KMS-11 (cell line): ENCODE results near the gene AGPAT3.

Experiments used
- H2AFZ ChIP-seq: fragments of 200-600 bp; sonication (generic); 2 replicates; pipeline ENCODE4 v1.6.1; 2016; ENCODE audit warnings: antibody characterized with exemption, mixed run types, low read depth
- H3K27ac ChIP-seq: fragments of 200-600 bp; sonication (generic); 2 replicates; pipeline ENCODE4 v1.6.1; 2016; ENCODE audit warnings: mild to moderate bottlenecking, mixed run types
- H3K27me3 ChIP-seq: fragments of 200-600 bp; sonication (generic); 2 replicates; pipeline ENCODE4 v1.6.1; 2017; ENCODE audit warnings: mild to moderate bottlenecking, low read depth, mixed run types, moderate library complexity; ENCODE audit not compliant: insufficient read depth
- H3K36me3 ChIP-seq: fragments of 200-600 bp; sonication (generic); 2 replicates; pipeline ENCODE4 v1.6.1; 2017; ENCODE audit warnings: mild to moderate bottlenecking, mixed run types; ENCODE audit not compliant: insufficient read depth
- H3K4me1 ChIP-seq: fragments of 200-600 bp; sonication (generic); 2 replicates; pipeline ENCODE4 v1.6.1; 2016; ENCODE audit warnings: mild to moderate bottlenecking, low read depth, mixed run types; ENCODE audit not compliant: poor library complexity, severe bottlenecking
- H3K4me2 ChIP-seq: fragments of 200-600 bp; sonication (generic); 2 replicates; pipeline ENCODE4 v1.7.0; 2016; ENCODE audit warnings: mild to moderate bottlenecking, mixed run types
- H3K4me3 ChIP-seq: fragments of 200-600 bp; sonication (generic); IDR thresholded peaks from 2 replicates; pipeline ENCODE4 v1.6.1; 2017; ENCODE audit warnings: low read depth, low read length, mixed read lengths; ENCODE audit not compliant: insufficient read depth
- H3K79me2 ChIP-seq: fragments of 200-600 bp; sonication (generic); 2 replicates; pipeline ENCODE4 v1.6.1; 2016; ENCODE audit warnings: low read depth, mixed run types; ENCODE audit not compliant: insufficient read depth
- H3K9ac ChIP-seq: fragments of 200-600 bp; sonication (generic); 2 replicates; pipeline ENCODE4 v1.6.1; 2016; ENCODE audit warnings: mild to moderate bottlenecking, mixed run types
- H4K20me1 ChIP-seq: fragments of 200-600 bp; sonication (generic); 2 replicates; pipeline ENCODE4 v1.6.1; 2016; ENCODE audit warnings: mild to moderate bottlenecking, mixed run types; ENCODE audit not compliant: insufficient read depth
- TF ChIP-seq, protein P1 (sequence below): fragments of 200-600 bp; sonication (generic); conservative IDR thresholded peaks from 2 replicates; pipeline ENCODE4 v1.6.1; 2017; ENCODE audit warnings: low read depth, mild to moderate bottlenecking, antibody characterized with exemption, low read length, moderate library complexity, mixed read lengths

The AGPAT3 gene

DNA sequence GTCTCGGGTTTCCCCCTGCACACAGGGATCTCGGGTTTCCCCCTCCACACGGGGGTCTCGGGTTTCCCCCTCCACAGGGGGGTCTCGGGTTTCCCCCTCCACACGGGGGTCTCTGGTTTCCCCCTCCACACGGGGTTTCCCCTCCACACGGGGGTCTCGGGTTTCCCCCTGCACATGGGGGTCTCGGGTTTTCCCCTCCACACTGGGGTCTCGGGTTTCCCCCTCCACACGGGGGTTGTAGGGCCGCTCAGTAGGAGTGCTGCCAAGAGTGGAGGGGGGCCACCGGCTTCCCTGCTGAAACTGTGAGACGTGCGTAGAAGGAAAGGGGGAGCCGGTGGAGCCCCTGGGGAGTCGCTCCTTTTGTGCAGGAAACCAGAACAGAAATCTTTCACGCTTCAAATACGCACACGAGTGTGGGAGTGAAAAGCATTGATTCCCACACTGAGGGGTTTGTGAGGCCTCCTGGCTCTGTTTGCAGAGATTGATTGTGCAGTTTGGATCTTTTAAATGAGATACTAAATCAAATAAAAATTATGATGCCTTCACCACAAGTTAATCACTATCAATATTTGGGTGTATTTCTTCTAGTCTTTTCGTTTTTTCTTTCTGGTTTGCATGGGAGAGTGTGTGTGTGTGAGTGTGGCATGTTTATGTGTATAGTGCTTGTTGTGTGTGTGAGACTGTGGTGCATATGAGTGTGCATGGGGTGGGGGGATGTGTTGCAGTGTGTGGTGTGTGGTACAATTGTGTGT lies 92.8 kb downstream of the AGPAT3 start:
- Histone ChIP-seq H3K4me1 (no peaks in the 10 kb centered on the region), H3K36me3 (peaks cover 6% of the 10 kb centered on the region; the same call in 1 of the 2 replicates), H3K27me3 (no peaks in the 10 kb centered on the region), H3K9ac (no peak overlapping the region), H4K20me1 (no peaks in the 10 kb centered on the region; the same call in 1 of the 2 replicates), H3K4me2 (no peak overlapping the region), H3K4me3 (no peak overlapping the region), H2AFZ (no peak overlapping the region), H3K27ac (no peak overlapping the region), H3K79me2 (no peaks in the 10 kb centered on the region; the same call in 1 of the 2 replicates)
- TF ChIP-seq, protein P1, sequence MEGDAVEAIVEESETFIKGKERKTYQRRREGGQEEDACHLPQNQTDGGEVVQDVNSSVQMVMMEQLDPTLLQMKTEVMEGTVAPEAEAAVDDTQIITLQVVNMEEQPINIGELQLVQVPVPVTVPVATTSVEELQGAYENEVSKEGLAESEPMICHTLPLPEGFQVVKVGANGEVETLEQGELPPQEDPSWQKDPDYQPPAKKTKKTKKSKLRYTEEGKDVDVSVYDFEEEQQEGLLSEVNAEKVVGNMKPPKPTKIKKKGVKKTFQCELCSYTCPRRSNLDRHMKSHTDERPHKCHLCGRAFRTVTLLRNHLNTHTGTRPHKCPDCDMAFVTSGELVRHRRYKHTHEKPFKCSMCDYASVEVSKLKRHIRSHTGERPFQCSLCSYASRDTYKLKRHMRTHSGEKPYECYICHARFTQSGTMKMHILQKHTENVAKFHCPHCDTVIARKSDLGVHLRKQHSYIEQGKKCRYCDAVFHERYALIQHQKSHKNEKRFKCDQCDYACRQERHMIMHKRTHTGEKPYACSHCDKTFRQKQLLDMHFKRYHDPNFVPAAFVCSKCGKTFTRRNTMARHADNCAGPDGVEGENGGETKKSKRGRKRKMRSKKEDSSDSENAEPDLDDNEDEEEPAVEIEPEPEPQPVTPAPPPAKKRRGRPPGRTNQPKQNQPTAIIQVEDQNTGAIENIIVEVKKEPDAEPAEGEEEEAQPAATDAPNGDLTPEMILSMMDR, result no peak

DNA sequence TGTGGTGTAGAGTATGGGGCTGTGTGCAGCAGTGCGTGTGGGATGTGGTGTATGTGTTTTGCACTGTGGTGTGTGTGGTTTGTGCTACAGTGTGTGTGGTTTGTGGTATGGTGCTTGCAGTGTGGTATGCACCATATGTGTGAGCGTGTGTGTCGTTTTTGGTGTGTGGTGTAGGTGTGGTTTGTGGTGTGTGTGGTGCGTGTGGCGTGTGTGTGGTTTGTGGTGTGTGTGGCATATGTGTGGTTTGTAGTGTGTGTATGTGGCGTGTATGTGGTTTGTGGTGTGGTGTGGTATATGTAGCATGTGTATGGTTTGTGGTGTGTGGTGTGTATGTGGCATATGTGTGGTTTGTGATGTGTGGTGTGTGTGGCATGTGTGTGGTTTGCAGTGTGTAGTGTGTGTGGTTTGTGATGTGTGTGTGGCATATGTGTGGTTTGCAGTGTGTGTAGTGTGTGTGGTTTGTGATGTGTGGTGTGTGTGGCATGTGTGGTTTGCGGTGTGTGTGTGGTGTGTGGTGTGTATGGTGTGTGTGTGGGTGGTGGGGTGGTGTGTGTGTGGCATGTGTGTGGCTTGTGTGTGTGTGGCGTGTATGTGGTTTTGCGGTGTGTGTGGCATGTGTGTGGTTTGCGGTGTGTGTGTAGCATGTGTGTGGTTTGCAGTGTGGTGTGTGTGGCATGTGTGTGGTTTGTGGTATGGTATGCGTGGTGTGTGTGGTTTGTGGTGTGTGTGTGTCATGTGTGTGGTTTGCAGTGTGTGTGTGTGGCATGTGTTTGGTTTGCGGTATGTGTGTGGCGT lies 93.5 kb downstream of the AGPAT3 start:
- Histone ChIP-seq H3K4me1 (no peaks in the 10 kb centered on the region), H3K27ac (no peak overlapping the region), H3K4me2 (no peak overlapping the region), H3K79me2 (no peaks in the 10 kb centered on the region; the same call in 1 of the 2 replicates), H4K20me1 (no peaks in the 10 kb centered on the region; the same call in 1 of the 2 replicates), H3K27me3 (no peaks in the 10 kb centered on the region), H3K4me3 (no peak overlapping the region), H3K9ac (no peak overlapping the region), H3K36me3 (peaks cover 6% of the 10 kb centered on the region; the same call in 1 of the 2 replicates), H2AFZ (no peak overlapping the region)
- TF ChIP-seq, protein P1, result no peak

DNA sequence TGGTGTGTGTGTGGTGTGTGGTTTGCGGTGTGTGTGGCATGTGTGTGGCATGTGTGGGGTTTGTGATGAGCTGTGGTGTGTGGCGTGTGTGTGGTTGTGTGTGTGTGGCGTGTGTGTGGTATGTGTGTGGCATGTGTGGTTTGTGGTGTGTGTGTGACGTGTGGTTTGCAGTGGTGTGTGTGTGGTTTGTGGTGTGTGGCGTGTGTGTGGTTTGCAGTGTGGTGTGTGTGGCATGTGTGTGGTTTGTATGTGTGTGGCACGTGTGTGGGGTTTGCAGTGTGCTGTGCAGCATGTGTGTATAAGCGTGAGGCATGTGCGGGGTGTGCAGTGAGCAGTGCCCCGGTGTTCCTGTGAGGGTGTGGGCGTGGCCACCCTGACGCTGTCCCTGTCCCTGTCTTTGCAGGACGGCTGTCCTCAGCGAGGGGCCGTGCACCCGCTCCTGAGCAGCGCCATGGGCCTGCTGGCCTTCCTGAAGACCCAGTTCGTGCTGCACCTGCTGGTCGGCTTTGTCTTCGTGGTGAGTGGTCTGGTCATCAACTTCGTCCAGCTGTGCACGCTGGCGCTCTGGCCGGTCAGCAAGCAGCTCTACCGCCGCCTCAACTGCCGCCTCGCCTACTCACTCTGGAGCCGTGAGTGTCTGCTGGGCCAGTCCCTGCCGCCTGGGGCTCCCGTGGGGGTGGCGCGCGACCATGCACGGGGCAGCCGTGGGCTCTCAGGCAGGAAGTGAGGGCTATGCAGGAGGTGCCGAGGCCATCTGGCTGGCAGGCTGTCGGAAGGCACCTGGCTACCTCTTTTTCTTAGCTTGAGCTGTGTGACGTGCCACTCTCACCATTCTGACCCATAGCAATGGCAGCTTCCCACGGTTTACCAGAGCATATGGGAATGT lies 94.5 kb downstream of the AGPAT3 start:
- Histone ChIP-seq H3K4me2 (no peak overlapping the region), H3K4me3 (no peak overlapping the region), H3K79me2 (no peaks in the 10 kb centered on the region), H3K27ac (no peak overlapping the region), H3K9ac (no peak overlapping the region), H3K36me3 (peaks cover 6% of the 10 kb centered on the region; the same call in 1 of the 2 replicates), H2AFZ (no peak overlapping the region), H4K20me1 (no peaks in the 10 kb centered on the region), H3K27me3 (no peaks in the 10 kb centered on the region), H3K4me1 (no peaks in the 10 kb centered on the region)
- TF ChIP-seq, protein P1, result no peak

DNA sequence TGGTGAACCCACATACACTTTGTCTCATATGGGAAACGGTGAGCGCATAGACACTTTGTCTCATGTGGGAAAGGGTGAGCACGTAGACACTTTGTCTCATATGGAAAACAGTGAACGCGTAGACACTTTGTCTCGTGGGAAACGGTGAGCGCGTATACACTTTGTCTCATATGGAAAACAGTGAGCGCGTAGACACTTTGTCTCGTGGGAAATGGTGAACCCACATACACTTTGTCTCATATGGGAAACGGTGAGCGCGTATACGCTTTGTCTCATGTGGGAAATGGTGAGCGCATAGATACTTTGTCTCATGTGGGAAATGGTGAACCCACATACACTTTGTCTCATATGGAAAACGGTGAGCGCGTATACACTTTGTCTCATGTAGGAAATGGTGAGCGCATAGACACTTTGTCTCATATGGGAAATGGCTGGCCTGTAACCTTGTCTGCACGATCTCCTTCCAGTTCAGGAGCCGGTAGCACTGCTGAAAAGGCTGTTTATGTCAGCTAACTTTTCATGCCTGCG lies 96.4 kb downstream of the AGPAT3 start:
- TF ChIP-seq, protein P1, result no peak
- Histone ChIP-seq H3K9ac (no peak overlapping the region), H3K27me3 (no peaks in the 10 kb centered on the region), H3K4me1 (no peaks in the 10 kb centered on the region), H2AFZ (no peak overlapping the region), H3K4me3 (no peak overlapping the region), H3K79me2 (no peaks in the 10 kb centered on the region), H3K4me2 (no peak overlapping the region), H4K20me1 (no peaks in the 10 kb centered on the region), H3K27ac (no peak overlapping the region), H3K36me3 (peaks cover 6% of the 10 kb centered on the region; the same call in 1 of the 2 replicates)
